ENCODE results near the gene SLC37A3. TPM values are rescaled to one million over a fixed set of nuclear protein-coding genes. Genes with fewer than 3 reads are reported as not detected.

SLC37A3 gene
- total RNA-seq, 8 experiments from 2014 or later = 32.0 to 61.2 (median 38.2) TPM

GRCh38 chr7:140391634-140392033 lies 6.7 kb downstream of the SLC37A3 start:
- Histone ChIP-seq H3K27ac (no peak overlapping the region), H3K4me1 (replicated peaks in 1 of 2) (peaks cover 0 to 3% of the 10 kb centered on the region in 2 donors), H3K4me3 (no peak overlapping the region)
- in situ Hi-C loops (cut with MboI; ENCODE audit: low pct_unique_long_range_greater_than_20kb in 2 of 9, low sequenced_read_pairs in 9 of 9, unreplicated experiment in 9 of 9) = no loop called here
- 25 to 100% (median 100%) methylated on average over 1 of the region's 1 CpG; no CpG with 5 or more reads in 5 of the 10 experiments for WGBS, 10 experiments
- ATAC-seq (replicated peaks in 6 of 8) = no peak

GRCh38 chr7:140390466-140391190 lies 7.7 kb downstream of the SLC37A3 start:
- in situ Hi-C loops (cut with MboI; ENCODE audit: low pct_unique_long_range_greater_than_20kb in 2 of 9, low sequenced_read_pairs in 9 of 9, unreplicated experiment in 9 of 9) = no loop called here
- no peak overlapping the region for H3K27ac ChIP-seq
- ATAC-seq (replicated peaks in 6 of 8) = no peak

GRCh38 chr7:140390034-140390433 lies 8.3 kb downstream of the SLC37A3 start:
- in situ Hi-C loops (cut with MboI; ENCODE audit: low pct_unique_long_range_greater_than_20kb in 2 of 9, low sequenced_read_pairs in 9 of 9, unreplicated experiment in 9 of 9) = no loop called here
- H3K4me1 ChIP-seq (replicated peaks in 1 of 2) = no peaks in the 10 kb centered on the region
- 83 to 100% (median 100%) methylated on average over 1 to 4 of the region's 4 CpGs; no CpG with 5 or more reads in 3 of the 10 experiments for WGBS, 10 experiments
- H3K4me3 ChIP-seq = no peak overlapping the region
- no peak overlapping the region for H3K27ac ChIP-seq
- ATAC-seq (replicated peaks in 6 of 8) = no peak

More at GRCh38 chr7:140390466-140391190, 7.7 kb downstream of the SLC37A3 start:
- H3K4me1 ChIP-seq (replicated peaks in 1 of 2) = no peaks in the 10 kb centered on the region
- no peak overlapping the region for H3K4me3 ChIP-seq
- 81 to 100% (median 93%) methylated on average over 1 to 7 of the region's 8 CpGs; no CpG with 5 or more reads in 1 of the 10 experiments for WGBS, 10 experiments

GRCh38 chr7:140389445-140389844 lies 8.9 kb downstream of the SLC37A3 start:
- H3K4me1 ChIP-seq (replicated peaks in 1 of 2) = no peaks in the 10 kb centered on the region
- in situ Hi-C loops (cut with MboI; ENCODE audit: low pct_unique_long_range_greater_than_20kb in 2 of 9, low sequenced_read_pairs in 9 of 9, unreplicated experiment in 9 of 9) = no loop called here
- no peak overlapping the region for H3K4me3 ChIP-seq
- H3K27ac ChIP-seq = no peak overlapping the region
- ATAC-seq (replicated peaks in 6 of 8) = no peak
- 80 to 94% (median 81%) methylated on average over 2 to 7 of the region's 10 CpGs; no CpG with 5 or more reads in 3 of the 10 experiments for WGBS, 10 experiments

- 17 to 100% (median 76%) methylated on average over 1 of the region's 1 CpG; no CpG with 5 or more reads in 2 of the 10 experiments for WGBS, 10 experiments
- no peak overlapping the region for H3K4me3 ChIP-seq
- H3K4me1 ChIP-seq (replicated peaks in 1 of 2) = no peaks in the 10 kb centered on the region
- peak in 2 of 8 experiments; percentile 53 to 55 for ATAC-seq (replicated peaks in 6 of 8)
- in situ Hi-C loops (cut with MboI; ENCODE audit: low pct_unique_long_range_greater_than_20kb in 2 of 9, low sequenced_read_pairs in 9 of 9, unreplicated experiment in 9 of 9) = no loop called here
- no peak overlapping the region for H3K27ac ChIP-seq
Measured at GRCh38 chr7:140384894-140385545, 13.3 kb downstream of the SLC37A3 start.

GRCh38 chr7:140383954-140384713 lies 14.2 kb downstream of the SLC37A3 start:
- ATAC-seq (replicated peaks in 6 of 8) = no peak
- WGBS, 10 experiments = 83 to 98% (median 91%) methylated on average over 1 to 6 of the region's 6 CpGs
- in situ Hi-C loops (cut with MboI; ENCODE audit: low pct_unique_long_range_greater_than_20kb in 2 of 9, low sequenced_read_pairs in 9 of 9, unreplicated experiment in 9 of 9) = no loop called here
- Histone ChIP-seq H3K27ac (no peak overlapping the region), H3K4me3 (no peak overlapping the region), H3K4me1 (replicated peaks in 1 of 2) (no peaks in the 10 kb centered on the region)

GRCh38 chr7:140375892-140376730 lies 22.2 kb downstream of the SLC37A3 start:
- H3K27ac ChIP-seq = no peak overlapping the region
- in situ Hi-C loops (cut with MboI; ENCODE audit: low pct_unique_long_range_greater_than_20kb in 2 of 9, low sequenced_read_pairs in 9 of 9, unreplicated experiment in 9 of 9) = no loop called here
- no peak overlapping the region for H3K4me3 ChIP-seq
- ATAC-seq (replicated peaks in 6 of 8) = no peak
- no peaks in the 10 kb centered on the region for H3K4me1 ChIP-seq (replicated peaks in 1 of 2)
- 60 to 96% (median 89%) methylated on average over 2 to 8 of the region's 8 CpGs for WGBS, 10 experiments

GRCh38 chr7:140375323-140375722 lies 23.0 kb downstream of the SLC37A3 start:
- Histone ChIP-seq H3K4me1 (replicated peaks in 1 of 2) (no peaks in the 10 kb centered on the region), H3K27ac (no peak overlapping the region), H3K4me3 (no peak overlapping the region)
- WGBS, 10 experiments = 50 to 100% (median 97%) methylated on average over 1 to 9 of the region's 9 CpGs
- ATAC-seq (replicated peaks in 6 of 8) = no peak
- in situ Hi-C loops (cut with MboI; ENCODE audit: low pct_unique_long_range_greater_than_20kb in 2 of 9, low sequenced_read_pairs in 9 of 9, unreplicated experiment in 9 of 9) = no loop called here

- 82 to 100% (median 96%) methylated on average over 1 to 4 of the region's 4 CpGs for WGBS, 10 experiments
- no peak for ATAC-seq (replicated peaks in 6 of 8)
Measured at GRCh38 chr7:140369294-140369693, 29.0 kb downstream of the SLC37A3 start.

GRCh38 chr7:140367528-140367927 lies 30.8 kb downstream of the SLC37A3 start:
- in situ Hi-C loops (cut with MboI; ENCODE audit: low pct_unique_long_range_greater_than_20kb in 2 of 9, low sequenced_read_pairs in 9 of 9, unreplicated experiment in 9 of 9) = no loop called here
- WGBS, 10 experiments = 80 to 100% (median 92%) methylated on average over 1 to 8 of the region's 9 CpGs; no CpG with 5 or more reads in 1 of the 10 experiments
- Histone ChIP-seq H3K4me1 (replicated peaks in 1 of 2) (no peaks in the 10 kb centered on the region), H3K27ac (no peak overlapping the region), H3K4me3 (no peak overlapping the region)
- ATAC-seq (replicated peaks in 6 of 8) = no peak

More at GRCh38 chr7:140369294-140369693, 29.0 kb downstream of the SLC37A3 start:
- H3K4me3 ChIP-seq = no peak overlapping the region
- in situ Hi-C loops (cut with MboI; ENCODE audit: low pct_unique_long_range_greater_than_20kb in 2 of 9, low sequenced_read_pairs in 9 of 9, unreplicated experiment in 9 of 9) = no loop called here
- H3K4me1 ChIP-seq (replicated peaks in 1 of 2) = no peaks in the 10 kb centered on the region
- no peak overlapping the region for H3K27ac ChIP-seq

- Histone ChIP-seq H3K4me1 (replicated peaks in 1 of 2) (no peaks in the 10 kb centered on the region), H3K27ac (no peak overlapping the region), H3K4me3 (no peak overlapping the region)
- 55 to 100% (median 100%) methylated on average over 1 to 3 of the region's 3 CpGs; no CpG with 5 or more reads in 1 of the 10 experiments for WGBS, 10 experiments
- no peak for ATAC-seq (replicated peaks in 6 of 8)
- in situ Hi-C loops (cut with MboI; ENCODE audit: low pct_unique_long_range_greater_than_20kb in 2 of 9, low sequenced_read_pairs in 9 of 9, unreplicated experiment in 9 of 9) = no loop called here
Measured at GRCh38 chr7:140364819-140365218, 33.5 kb downstream of the SLC37A3 start.

- in situ Hi-C loops (cut with MboI; ENCODE audit: low pct_unique_long_range_greater_than_20kb in 2 of 9, low sequenced_read_pairs in 9 of 9, unreplicated experiment in 9 of 9) = no loop called here
- 33 to 100% (median 93%) methylated on average over 1 to 3 of the region's 6 CpGs; no CpG with 5 or more reads in 3 of the 10 experiments for WGBS, 10 experiments
- no peak for ATAC-seq (replicated peaks in 6 of 8)
- H3K27ac ChIP-seq = no peak overlapping the region
- no peaks in the 10 kb centered on the region for H3K4me1 ChIP-seq (replicated peaks in 1 of 2)
- H3K4me3 ChIP-seq = no peak overlapping the region
Measured at GRCh38 chr7:140360697-140361229, 37.6 kb downstream of the SLC37A3 start.

All from motor neuron (in vitro differentiated cells).